Upper lobe of right lung (tissue), 1 donor: Measurements from ENCODE around the gene FSTL5. TPM values are rescaled to one million over a fixed set of nuclear protein-coding genes. Genes with fewer than 3 reads are reported as not detected.

ENCODE experiments used
- ATAC-seq: fragments of 200-7000 bp; cut with Tn5 transposase; one replicate; pipeline ENCODE4 v1.9.1; 2020; ENCODE audit warnings: mild to moderate bottlenecking, moderate library complexity
- DNase-seq: peaks from one replicate; pipeline ENCODE4 v3.0.0-alpha.2; 2020
- H3K27ac ChIP-seq: fragments of 200-600 bp; one replicate; pipeline ENCODE4 v1.8.0; 2022
- H3K27me3 ChIP-seq: fragments of 200-600 bp; one replicate; pipeline ENCODE4 v1.8.0; 2022; ENCODE audit warnings: mild to moderate bottlenecking
- H3K36me3 ChIP-seq: fragments of 200-600 bp; one replicate; pipeline ENCODE4 v1.8.0; 2022
- H3K4me1 ChIP-seq: fragments of 200-600 bp; one replicate; pipeline ENCODE4 v1.8.0; 2022
- H3K4me3 ChIP-seq: fragments of 200-600 bp; one replicate; pipeline ENCODE4 v1.8.0; 2022; ENCODE audit warnings: mild to moderate bottlenecking
- H3K9me3 ChIP-seq: fragments of 200-600 bp; one replicate; pipeline ENCODE4 v1.8.0; 2022
- intact Hi-C: fragments of 100-400 bp; cut with DNase I; formaldehyde crosslinking; loops from one replicate; pipeline ENCODE4 v1.11.0; 2022
- total RNA-seq: library from RNA; stranded (reverse); fragmentation: NEBNext Ultra II Directional; extraction: Animal tissue kit (Norgen Biotek cat#: 25700); gene quantifications from one replicate; pipeline ENCODE4 v1.2.1, GENCODE V29; 2021
- TF ChIP-seq, protein P1 (sequence below): fragments of 200-600 bp; IDR thresholded peaks from one replicate; pipeline ENCODE4 v1.8.0; 2022; ENCODE audit warnings: antibody characterized with exemption
- donor health status: DM: no; HTN: yes; CAD: no; lungs with severe emphysema.

The FSTL5 gene
- total RNA-seq, 1 donor from 2014 or later = 0.12 TPM

DNA sequence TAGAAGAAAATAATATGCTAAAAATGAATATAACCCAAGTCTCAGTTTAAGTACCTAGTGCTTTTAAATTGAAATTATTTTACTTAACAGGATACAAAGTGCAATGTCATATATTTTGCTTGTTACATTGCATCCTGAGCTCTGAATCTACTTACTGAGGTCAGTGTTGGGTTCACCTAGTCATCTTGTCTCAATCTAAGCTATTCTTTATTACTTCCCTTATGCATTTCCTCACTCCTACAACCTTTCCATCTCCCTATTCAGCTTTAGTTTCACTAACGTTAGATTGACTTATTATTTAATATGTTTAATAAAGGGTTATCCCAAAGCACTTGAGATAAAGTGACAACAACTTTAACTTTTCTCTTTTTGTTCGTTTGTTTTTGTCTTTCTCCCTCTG is 483.7 kb downstream of the FSTL5 start:
- Histone ChIP-seq H3K4me3 (no peak overlapping the region), H3K4me1 (no peaks in the 10 kb centered on the region), H3K9me3 (no peaks in the 10 kb centered on the region), H3K27me3 (no peaks in the 10 kb centered on the region), H3K36me3 (no peaks in the 10 kb centered on the region), H3K27ac (no peak overlapping the region)
- no peak for ATAC-seq
- intact Hi-C loops = no loop called here
- DNase-seq = no peak
- TF ChIP-seq, protein P1, sequence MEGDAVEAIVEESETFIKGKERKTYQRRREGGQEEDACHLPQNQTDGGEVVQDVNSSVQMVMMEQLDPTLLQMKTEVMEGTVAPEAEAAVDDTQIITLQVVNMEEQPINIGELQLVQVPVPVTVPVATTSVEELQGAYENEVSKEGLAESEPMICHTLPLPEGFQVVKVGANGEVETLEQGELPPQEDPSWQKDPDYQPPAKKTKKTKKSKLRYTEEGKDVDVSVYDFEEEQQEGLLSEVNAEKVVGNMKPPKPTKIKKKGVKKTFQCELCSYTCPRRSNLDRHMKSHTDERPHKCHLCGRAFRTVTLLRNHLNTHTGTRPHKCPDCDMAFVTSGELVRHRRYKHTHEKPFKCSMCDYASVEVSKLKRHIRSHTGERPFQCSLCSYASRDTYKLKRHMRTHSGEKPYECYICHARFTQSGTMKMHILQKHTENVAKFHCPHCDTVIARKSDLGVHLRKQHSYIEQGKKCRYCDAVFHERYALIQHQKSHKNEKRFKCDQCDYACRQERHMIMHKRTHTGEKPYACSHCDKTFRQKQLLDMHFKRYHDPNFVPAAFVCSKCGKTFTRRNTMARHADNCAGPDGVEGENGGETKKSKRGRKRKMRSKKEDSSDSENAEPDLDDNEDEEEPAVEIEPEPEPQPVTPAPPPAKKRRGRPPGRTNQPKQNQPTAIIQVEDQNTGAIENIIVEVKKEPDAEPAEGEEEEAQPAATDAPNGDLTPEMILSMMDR = no peak

GRCh38 chr4:161664740-161665139 is 499.1 kb downstream of the FSTL5 start:
- Histone ChIP-seq H3K9me3 (no peaks in the 10 kb centered on the region), H3K36me3 (no peaks in the 10 kb centered on the region), H3K4me3 (no peak overlapping the region), H3K27me3 (no peaks in the 10 kb centered on the region), H3K27ac (no peak overlapping the region), H3K4me1 (no peaks in the 10 kb centered on the region)
- ATAC-seq (no peak), DNase-seq (no peak)
- intact Hi-C loops = no loop called here
- TF ChIP-seq, protein P1 = no peak

- Histone ChIP-seq H3K27ac (no peak overlapping the region), H3K27me3 (no peaks in the 10 kb centered on the region), H3K4me1 (no peaks in the 10 kb centered on the region), H3K4me3 (no peak overlapping the region), H3K9me3 (no peaks in the 10 kb centered on the region), H3K36me3 (no peaks in the 10 kb centered on the region)
- ATAC-seq = no peak
- intact Hi-C loops = no loop called here
- DNase-seq = no peak
- TF ChIP-seq, protein P1 = no peak
Measured at GRCh38 chr4:161663844-161664243, 500.0 kb downstream of the FSTL5 start.

- Histone ChIP-seq H3K4me1 (no peaks in the 10 kb centered on the region), H3K27me3 (no peaks in the 10 kb centered on the region), H3K4me3 (no peak overlapping the region), H3K36me3 (no peaks in the 10 kb centered on the region), H3K27ac (no peak overlapping the region), H3K9me3 (no peaks in the 10 kb centered on the region)
- no peak for DNase-seq
- intact Hi-C loops = no loop called here
- TF ChIP-seq, protein P1 = no peak
- ATAC-seq = no peak
Measured at GRCh38 chr4:161658676-161659075, 505.1 kb downstream of the FSTL5 start.

DNA sequence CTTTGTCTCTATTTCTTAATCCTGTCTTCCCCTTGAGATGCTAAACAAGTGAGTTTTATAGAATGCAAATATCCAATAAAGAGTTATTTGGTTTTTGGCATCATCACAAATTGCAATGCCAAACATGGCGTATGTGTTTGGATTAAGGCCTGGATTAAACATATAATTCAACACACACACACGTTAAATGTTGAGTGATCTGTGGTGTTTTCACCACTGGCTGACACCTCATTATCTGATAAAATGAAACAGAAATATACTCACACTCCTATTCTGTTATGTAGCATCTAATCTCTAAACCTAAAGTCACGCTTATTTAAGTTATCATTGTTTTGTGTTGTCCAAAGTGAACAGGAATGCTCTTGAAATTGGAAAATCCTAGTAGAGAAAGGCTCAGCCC is 506.2 kb downstream of the FSTL5 start:
- Histone ChIP-seq H3K27me3 (no peaks in the 10 kb centered on the region), H3K4me3 (no peak overlapping the region), H3K4me1 (no peaks in the 10 kb centered on the region), H3K27ac (no peak overlapping the region), H3K9me3 (no peaks in the 10 kb centered on the region), H3K36me3 (no peaks in the 10 kb centered on the region)
- intact Hi-C loops = no loop called here
- no peak for ATAC-seq
- TF ChIP-seq, protein P1 = no peak
- DNase-seq = no peak

DNA sequence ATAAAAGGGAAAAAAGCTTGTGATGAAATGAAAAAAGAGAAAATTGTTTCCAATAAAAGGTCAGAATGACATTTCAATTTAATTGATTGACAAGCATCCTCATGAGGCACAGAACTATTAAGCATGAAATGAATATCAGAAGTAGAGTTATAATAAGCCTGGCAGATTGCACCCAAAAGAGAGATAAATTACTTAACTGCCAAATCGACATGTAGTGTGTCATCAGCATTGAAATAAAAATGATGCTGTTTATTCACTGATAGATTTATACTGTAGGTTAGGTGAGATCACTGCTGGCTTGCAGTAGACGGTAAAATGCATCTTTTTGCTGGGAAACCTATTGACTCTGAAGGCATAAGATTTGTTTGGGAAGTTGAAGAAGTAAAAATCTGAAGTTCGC is 507.2 kb downstream of the FSTL5 start:
- DNase-seq = no peak
- Histone ChIP-seq H3K36me3 (no peaks in the 10 kb centered on the region), H3K27ac (no peak overlapping the region), H3K4me3 (no peak overlapping the region), H3K27me3 (no peaks in the 10 kb centered on the region), H3K4me1 (no peaks in the 10 kb centered on the region), H3K9me3 (no peaks in the 10 kb centered on the region)
- TF ChIP-seq, protein P1 = no peak
- ATAC-seq = no peak
- intact Hi-C loops = no loop called here
